Measurements from ENCODE around the gene CYP24A1. TPM values are rescaled to one million over a fixed set of nuclear protein-coding genes. Genes with fewer than 3 reads are reported as not detected.
A peak's percentile ranks its signal among the peaks of the same experiment; 100 is the strongest.

CYP24A1 gene
- polyA plus RNA-seq, 1 of the 3 experiments (the other 2 are of a cell fraction), result 8.8 TPM

- Histone ChIP-seq H3F3A (replicated peaks; ENCODE audit: insufficient read depth) (peaks cover 23% of the 10 kb centered on the region), H3K79me2 (ENCODE audit: insufficient read depth) (no peaks in the 10 kb centered on the region), H3K4me2 (peak overlapping the region; percentile 74; the same call in 1 of the 2 replicates), H2AFZ (ENCODE audit: low read depth) (no peak overlapping the region; the same call in 1 of the 2 replicates), H3K4me3 (ENCODE audit: low read depth in 2 of 2, low read length in 1 of 2) (peak overlapping the region in 1 of 2 experiments; percentile 51; a peak in 2 of 4 replicates), H3K9me3 (no peaks in the 10 kb centered on the region), H3K27me3 (ENCODE audit: insufficient read depth) (peaks cover 19% of the 10 kb centered on the region; the same call in 1 of the 2 replicates), H4K20me1 (ENCODE audit: insufficient read depth) (no peaks in the 10 kb centered on the region), H3K9ac (no peak overlapping the region), H3K27ac (ENCODE audit: low read depth in 2 of 2, low read length in 1 of 2) (no peak overlapping the region), H3K36me3 (replicated peaks in 1 of 2; ENCODE audit: control insufficient read depth in 1 of 2, insufficient read depth in 2 of 2, low read length in 1 of 2) (no peaks in the 10 kb centered on the region), H3K9me2 (no peaks in the 10 kb centered on the region), H3K4me1 (ENCODE audit: control insufficient read depth in 1 of 2, insufficient read depth in 2 of 2, low read depth in 1 of 2, low read length in 1 of 2) (peaks cover 10 to 12% of the 10 kb centered on the region in 2 experiments; a peak in 2 of 4 replicates)
- POLR2A ChIA-PET, result no interaction called here
- 10% methylated on average over 3 of the region's 12 CpGs for WGBS (ENCODE audit: low lambda C conversion rate)
- TF ChIP-seq EZH2phosphoT487 (IDR thresholded peaks at IDR 0.05; ENCODE audit: borderline replicate concordance, low read depth) (no peak), RCOR1 (IDR thresholded peaks at IDR 0.05; ENCODE audit: low read length) (no peak), ELF1 (IDR thresholded peaks at IDR 0.05) (no peak), TEAD4 (IDR thresholded peaks at IDR 0.05; ENCODE audit: borderline replicate concordance, insufficient read depth) (no peak), PBX3 (IDR thresholded peaks at IDR 0.05) (no peak), MXI1 (IDR thresholded peaks at IDR 0.05; ENCODE audit: low read depth, low read length) (no peak), CHD2 (IDR thresholded peaks at IDR 0.05; ENCODE audit: low read length, partially characterized antibody) (no peak), IRF3 (IDR thresholded peaks at IDR 0.05; ENCODE audit: low read depth, low read length) (no peak), NRF1 (IDR thresholded peaks at IDR 0.05; ENCODE audit: low read depth, low read length) (no peak), RAD21 (IDR thresholded peaks at IDR 0.05; ENCODE audit: low read length) (no peak), USF2 (IDR thresholded peaks at IDR 0.05; ENCODE audit: borderline replicate concordance, low read depth, low read length) (no peak), REST (IDR thresholded peaks at IDR 0.05; ENCODE audit: low read depth, low read length) (no peak), CTCF (IDR thresholded peaks at IDR 0.05) (no peak), NFIC (IDR thresholded peaks at IDR 0.05; ENCODE audit: borderline replicate concordance) (no peak), JUND (IDR thresholded peaks at IDR 0.05) (no peak)
- CTCF ChIA-PET, result interaction anchor here (0.7 to 3.8 kb wide), 2 partner anchors 27 to 75 kb away, joined by 3 to 17 read pairs; no protein-coding TSS in a partner anchor
- DNase-seq, result no peak
These were observed 1.3 kb downstream of the CYP24A1 start for GRCh38 chr20:54172532-54172855.

All from SK-N-SH (cell line).